Spleen (tissue), 7 donors: ENCODE data around the gene TEX11.

Experiments
- CTCF ChIP-seq, 11 experiments: fragments of 200-600 bp in 7 of 11; fragments of 450-650 bp in 4 of 11; sonication (generic) in 4 of 11; IDR thresholded peaks in 8 of 11; conservative IDR thresholded peaks in 3 of 11; 1 replicate in 7 of 11; 2 replicates in 4 of 11; pipeline versions ENCODE4 v1.4.0 to v1.8.0; 2016 to 2021; ENCODE audit warnings: antibody characterized with exemption in 11 of 11, inconsistent platforms in 4 of 11, mild to moderate bottlenecking in 1 of 11
- POLR2AphosphoS5 ChIP-seq, 3 donors: sonication (generic); formaldehyde crosslinking; IDR thresholded peaks; one replicate each; pipeline ENCODE4 v1.5.1; 2017; ENCODE audit warnings: antibody characterized with exemption in 3 of 3
- donor health status: DM: no; HTN: no; CAD: no; lungs with moderate emphysema.
- donor health status: DM: no; HTN: no; CAD: no.
- donor health status: DM: no; HTN: no; CAD: no.

GRCh38 chrX:70825366-70825765 is 83.1 kb downstream of the TEX11 start:
- TF ChIP-seq CTCF (IDR thresholded peaks at IDR 0.05 in 8 of 11, conservative IDR thresholded peaks at IDR 0.05 in 3 of 11) (no peak), POLR2AphosphoS5 (IDR thresholded peaks at IDR 0.05) (no peak)
